ENCODE measurements around the gene DYDC1. TPM values are rescaled to one million over a fixed set of nuclear protein-coding genes. Genes with fewer than 3 reads are reported as not detected.

Gene DYDC1
- total and polyA plus RNA-seq, 2 of the 13 experiments (the other 11 are each of a cell fraction or from before 2014, with no cell fraction given) = not detected

- TF ChIP-seq HMGXB4 (CRISPR knock-in tag; IDR thresholded peaks at IDR 0.05; ENCODE audit: borderline replicate concordance in 1 of 2, low read depth in 1 of 2) (no peak), HNF4A (CRISPR knock-in tag; IDR thresholded peaks at IDR 0.05) (peak; percentile 95), ZMYM3 (CRISPR knock-in tag; IDR thresholded peaks at IDR 0.05) (peak; percentile 67), SNRNP70 (IDR thresholded peaks at IDR 0.05; ENCODE audit: low read depth, low read length) (no peak), ZNF10 (CRISPR knock-in tag; IDR thresholded peaks at IDR 0.05; ENCODE audit: borderline replicate concordance, low read depth) (no peak), REPIN1 (CRISPR knock-in tag; IDR thresholded peaks at IDR 0.05; ENCODE audit: borderline replicate concordance, low read depth) (peak; percentile 42; the same call in 1 of the 2 replicates), FOSL1 (CRISPR knock-in tag; IDR thresholded peaks at IDR 0.05; ENCODE audit: borderline replicate concordance) (no peak), ATAD3A (CRISPR knock-in tag; IDR thresholded peaks at IDR 0.05) (no peak), PRDM10 (CRISPR knock-in tag; IDR thresholded peaks at IDR 0.05; ENCODE audit: low read depth) (peak; percentile 87; the same call in 1 of the 2 replicates), ZNF747 (CRISPR knock-in tag; IDR thresholded peaks at IDR 0.05; ENCODE audit: borderline replicate concordance) (no peak), ZNF563 (CRISPR knock-in tag; IDR thresholded peaks at IDR 0.05) (no peak), MTF2 (CRISPR knock-in tag; IDR thresholded peaks at IDR 0.05; ENCODE audit: borderline replicate concordance) (no peak), NFRKB (IDR thresholded peaks at IDR 0.05) (no peak), PAWR (CRISPR knock-in tag; IDR thresholded peaks at IDR 0.05; ENCODE audit: borderline replicate concordance) (no peak)
- TF ChIP-seq, protein P1, sequence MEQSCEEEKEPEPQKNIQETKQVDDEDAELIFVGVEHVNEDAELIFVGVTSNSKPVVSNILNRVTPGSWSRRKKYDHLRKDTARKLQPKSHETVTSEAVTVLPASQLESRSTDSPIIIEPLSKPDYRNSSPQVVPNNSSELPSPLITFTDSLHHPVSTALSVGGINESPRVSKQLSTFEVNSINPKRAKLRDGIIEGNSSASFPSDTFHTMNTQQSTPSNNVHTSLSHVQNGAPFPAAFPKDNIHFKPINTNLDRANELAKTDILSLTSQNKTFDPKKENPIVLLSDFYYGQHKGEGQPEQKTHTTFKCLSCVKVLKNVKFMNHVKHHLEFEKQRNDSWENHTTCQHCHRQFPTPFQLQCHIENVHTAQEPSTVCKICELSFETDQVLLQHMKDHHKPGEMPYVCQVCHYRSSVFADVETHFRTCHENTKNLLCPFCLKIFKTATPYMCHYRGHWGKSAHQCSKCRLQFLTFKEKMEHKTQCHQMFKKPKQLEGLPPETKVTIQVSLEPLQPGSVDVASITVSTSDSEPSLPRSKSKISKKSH (CRISPR knock-in tag; IDR thresholded peaks at IDR 0.05; ENCODE audit: borderline replicate concordance) = no peak
- TF ChIP-seq, protein P2, sequence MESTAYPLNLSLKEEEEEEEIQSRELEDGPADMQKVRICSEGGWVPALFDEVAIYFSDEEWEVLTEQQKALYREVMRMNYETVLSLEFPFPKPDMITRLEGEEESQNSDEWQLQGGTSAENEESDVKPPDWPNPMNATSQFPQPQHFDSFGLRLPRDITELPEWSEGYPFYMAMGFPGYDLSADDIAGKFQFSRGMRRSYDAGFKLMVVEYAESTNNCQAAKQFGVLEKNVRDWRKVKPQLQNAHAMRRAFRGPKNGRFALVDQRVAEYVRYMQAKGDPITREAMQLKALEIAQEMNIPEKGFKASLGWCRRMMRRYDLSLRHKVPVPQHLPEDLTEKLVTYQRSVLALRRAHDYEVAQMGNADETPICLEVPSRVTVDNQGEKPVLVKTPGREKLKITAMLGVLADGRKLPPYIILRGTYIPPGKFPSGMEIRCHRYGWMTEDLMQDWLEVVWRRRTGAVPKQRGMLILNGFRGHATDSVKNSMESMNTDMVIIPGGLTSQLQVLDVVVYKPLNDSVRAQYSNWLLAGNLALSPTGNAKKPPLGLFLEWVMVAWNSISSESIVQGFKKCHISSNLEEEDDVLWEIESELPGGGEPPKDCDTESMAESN (CRISPR knock-in tag; conservative IDR thresholded peaks at IDR 0.05) = no peak
- TF ChIP-seq, protein P3, sequence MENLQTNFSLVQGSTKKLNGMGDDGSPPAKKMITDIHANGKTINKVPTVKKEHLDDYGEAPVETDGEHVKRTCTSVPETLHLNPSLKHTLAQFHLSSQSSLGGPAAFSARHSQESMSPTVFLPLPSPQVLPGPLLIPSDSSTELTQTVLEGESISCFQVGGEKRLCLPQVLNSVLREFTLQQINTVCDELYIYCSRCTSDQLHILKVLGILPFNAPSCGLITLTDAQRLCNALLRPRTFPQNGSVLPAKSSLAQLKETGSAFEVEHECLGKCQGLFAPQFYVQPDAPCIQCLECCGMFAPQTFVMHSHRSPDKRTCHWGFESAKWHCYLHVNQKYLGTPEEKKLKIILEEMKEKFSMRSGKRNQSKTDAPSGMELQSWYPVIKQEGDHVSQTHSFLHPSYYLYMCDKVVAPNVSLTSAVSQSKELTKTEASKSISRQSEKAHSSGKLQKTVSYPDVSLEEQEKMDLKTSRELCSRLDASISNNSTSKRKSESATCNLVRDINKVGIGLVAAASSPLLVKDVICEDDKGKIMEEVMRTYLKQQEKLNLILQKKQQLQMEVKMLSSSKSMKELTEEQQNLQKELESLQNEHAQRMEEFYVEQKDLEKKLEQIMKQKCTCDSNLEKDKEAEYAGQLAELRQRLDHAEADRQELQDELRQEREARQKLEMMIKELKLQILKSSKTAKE (CRISPR knock-in tag; IDR thresholded peaks at IDR 0.05; ENCODE audit: borderline replicate concordance) = no peak
These were observed 63.8 kb downstream of the DYDC1 start (continued) for GRCh38 chr10:80292607-80293239.

All from HepG2 (cell line).